Left renal cortex interstitium (tissue), 4 donors: ENCODE data around the gene BORCS5. TPM values are rescaled to one million over a fixed set of nuclear protein-coding genes. Genes with fewer than 3 reads are reported as not detected.

Experiments
- DNase-seq, 4 donors: peaks; one replicate each; pipeline ENCODE4 v3.0.0-alpha.2; 2013; ENCODE audit warnings: low read depth in 4 of 4, low spot score in 2 of 4, missing footprints in 1 of 4
- polyA plus RNA-seq, 4 donors: library from polyadenylated mRNA; unstranded; fragments of 120-200 nt; gene quantifications; one replicate each; pipeline ENCODE4 v1.2.1, GENCODE V29; 2013; ENCODE audit not compliant: insufficient read length in 4 of 4

Gene BORCS5
- polyA plus RNA-seq, 4 donors = 7.4 to 10.1 (median 8.8) TPM

DNA sequence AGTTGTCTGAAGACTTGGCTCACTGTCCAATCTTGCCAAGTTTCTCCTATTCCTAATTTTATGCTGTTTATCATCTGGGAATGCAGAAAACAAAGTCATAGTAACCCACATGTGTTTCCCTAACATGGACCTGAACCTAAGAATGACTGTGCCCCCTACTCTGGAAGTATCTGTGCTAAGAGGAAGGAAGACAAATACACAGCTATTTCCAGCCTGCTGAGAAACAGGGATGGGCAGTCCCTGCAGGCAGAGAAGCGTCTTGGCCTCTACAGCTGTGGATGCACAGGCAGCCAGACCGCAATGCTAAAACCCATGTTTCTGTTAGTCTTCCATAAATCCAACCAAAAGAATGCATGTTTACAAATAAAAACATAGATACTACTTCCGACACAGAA is 149.6 kb downstream of the BORCS5 start:
- DNase-seq = peak in 1 of 4 donors; percentile 21

- no peak for DNase-seq
These were observed 150.2 kb downstream of the BORCS5 start for GRCh38 chr12:12507121-12507520.

GRCh38 chr12:12508612-12509011 is 151.7 kb downstream of the BORCS5 start:
- DNase-seq = no peak

GRCh38 chr12:12510141-12510540 is 153.3 kb downstream of the BORCS5 start:
- no peak for DNase-seq

DNA sequence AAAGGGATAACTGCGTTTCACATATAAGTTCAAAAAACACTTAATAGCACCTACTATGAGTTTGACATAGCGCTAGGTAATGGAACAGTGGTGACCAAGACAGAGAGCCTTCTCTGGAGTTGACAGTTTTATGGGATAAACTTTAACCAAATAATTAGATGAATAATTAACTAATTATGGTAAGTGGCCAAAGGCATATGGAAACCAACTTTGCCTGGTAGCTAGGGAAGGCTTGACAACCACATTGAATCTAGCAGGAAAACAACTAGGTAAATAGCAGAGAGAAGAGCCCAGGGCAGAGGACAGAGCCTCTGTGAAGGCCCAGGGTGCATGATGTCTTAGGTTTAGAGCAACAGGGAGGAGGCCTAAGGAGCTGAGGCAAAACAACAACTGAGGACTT is 153.7 kb downstream of the BORCS5 start:
- no peak for DNase-seq

DNA sequence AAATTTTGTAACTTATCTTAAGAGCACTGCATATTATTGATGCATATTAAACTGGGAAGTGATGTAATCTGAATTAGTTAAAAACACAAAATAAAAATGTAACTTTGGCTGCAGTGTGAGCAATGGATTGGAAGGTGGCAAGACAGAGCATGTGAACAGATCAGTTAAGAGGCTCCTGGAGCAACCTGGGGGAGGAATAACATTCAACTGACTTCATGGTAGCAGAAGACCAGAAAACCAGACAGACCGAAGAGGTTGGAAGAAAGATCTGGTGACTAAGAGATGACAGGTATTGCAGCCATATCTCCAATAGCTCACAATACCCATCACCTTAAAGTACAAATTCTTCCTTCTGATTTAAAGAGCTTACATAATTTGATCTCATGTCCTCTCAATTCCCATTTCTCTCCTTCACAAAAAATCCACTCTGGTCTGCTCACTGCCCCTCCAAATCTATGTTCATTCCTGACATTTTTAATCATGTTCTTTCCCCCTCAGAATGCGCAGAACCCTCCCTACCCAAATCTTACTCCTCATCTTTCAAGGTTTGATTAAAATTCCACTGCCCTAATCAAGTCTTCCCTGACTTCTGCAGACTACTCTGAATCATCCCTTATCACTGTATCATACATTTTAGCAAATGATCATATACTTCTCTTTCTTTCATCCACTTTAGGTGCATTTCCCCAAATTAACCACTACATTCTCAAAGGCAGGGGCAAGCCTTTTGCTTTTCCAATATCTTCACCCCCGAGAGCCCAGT is 154.3 kb downstream of the BORCS5 start:
- DNase-seq = no peak

GRCh38 chr12:12511895-12512711 is 155.2 kb downstream of the BORCS5 start:
- DNase-seq = no peak

GRCh38 chr12:12513416-12514006 is 156.6 kb downstream of the BORCS5 start:
- DNase-seq = no peak

- no peak for DNase-seq
These were observed 161.6 kb downstream of the BORCS5 start for GRCh38 chr12:12518464-12518845.

DNA sequence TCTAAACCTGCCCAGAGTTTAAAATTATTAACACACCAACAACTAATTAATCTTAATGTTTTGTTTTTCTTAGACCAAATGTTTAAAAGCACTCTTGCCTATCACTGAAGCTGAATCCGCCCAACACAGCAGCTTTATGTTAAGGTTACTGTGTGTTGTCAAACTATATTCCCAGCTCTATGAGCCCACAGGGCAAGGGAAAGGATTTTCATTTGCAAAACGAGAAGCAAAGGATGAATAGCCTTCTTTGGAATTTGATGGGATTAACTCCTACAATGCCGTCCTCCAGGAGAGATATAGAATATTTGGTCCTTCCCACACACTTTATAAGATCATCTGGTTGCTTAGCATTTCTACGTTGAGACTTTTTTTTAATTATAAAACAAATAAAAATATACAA is 162.0 kb downstream of the BORCS5 start:
- no peak for DNase-seq

Other genes starting within 250 kb of the BORCS5 start
- 10 to 100 TPM; 55.4 to 68.5 (median 61.6) TPM for gene LRP6, start 90.0 kb upstream of the BORCS5 start, polyA plus RNA-seq
- gene MANSC1, start 6.8 kb upstream of the BORCS5 start, polyA plus RNA-seq = 10 to 100 TPM; 28.2 to 35.6 (median 31.9) TPM
- gene DUSP16, start 205.8 kb downstream of the BORCS5 start, polyA plus RNA-seq = 10 to 100 TPM; 23.8 to 27.7 (median 25.7) TPM